ENCODE data around the gene CCR1.
"Not testable (repeated sequence)": the region's sequence is repeated elsewhere in the genome, so short reads cannot be mapped to it uniquely, and the experiment has no call there.

The CCR1 gene

DNA sequence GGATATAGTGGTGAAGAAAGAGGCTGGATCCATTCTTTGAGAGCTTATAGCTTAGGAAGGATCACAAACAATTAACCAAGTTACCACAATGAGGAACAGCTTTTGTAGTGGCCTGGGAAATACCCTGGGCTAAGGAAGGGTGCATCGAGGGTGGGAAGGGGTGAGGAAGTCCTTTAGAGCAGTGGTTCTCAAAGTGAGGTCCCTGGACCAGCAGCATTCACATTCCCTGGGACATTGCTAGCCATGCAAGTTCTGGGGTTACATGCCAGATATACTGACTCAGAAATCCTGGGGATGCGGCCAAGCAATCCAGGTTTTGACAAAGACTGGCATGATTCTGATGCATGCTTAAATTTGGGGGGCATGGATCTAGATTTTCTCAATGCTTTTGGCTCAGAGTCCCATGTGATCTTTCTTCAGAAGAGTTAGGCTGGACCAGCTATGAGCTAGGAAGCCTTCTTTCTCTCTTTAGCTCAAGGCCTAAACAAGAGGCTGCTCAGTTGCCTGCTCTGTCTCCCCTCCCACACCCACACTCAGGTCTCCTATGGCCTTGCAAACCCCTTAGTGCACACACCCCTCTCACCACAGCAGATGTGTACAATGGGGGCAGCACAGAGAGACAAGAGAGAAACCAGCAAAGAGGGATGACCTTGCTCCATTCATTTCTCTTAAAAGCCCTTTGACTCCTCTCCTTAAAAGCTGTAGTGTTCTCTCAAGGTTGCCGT lies 1.8 kb upstream of the CCR1 start:
- no peak for DNase-seq

DNA sequence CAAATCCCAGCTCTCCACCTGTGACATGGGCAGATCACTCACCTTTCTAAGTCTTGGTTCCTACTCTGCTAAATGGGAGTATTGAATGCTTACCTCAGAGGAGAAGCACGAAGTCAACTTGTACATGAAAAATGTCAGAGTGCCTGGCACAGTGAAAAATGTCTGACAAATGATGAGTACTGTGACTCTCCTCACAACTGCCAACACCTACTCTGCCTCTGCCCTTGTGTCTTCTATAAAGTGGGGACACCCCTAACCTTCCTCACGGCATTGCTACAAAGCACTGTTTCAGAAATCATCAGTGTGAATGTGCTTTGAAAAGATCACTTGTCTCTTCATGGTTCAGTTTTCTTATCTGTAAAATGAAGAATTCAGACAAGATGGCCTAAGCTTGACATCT lies 940 bp upstream of the CCR1 start:
- no peak for DNase-seq

GRCh38 chr3:46207514-46207913 lies 599 bp downstream of the CCR1 start:
- not testable (repeated sequence) for DNase-seq

DNA sequence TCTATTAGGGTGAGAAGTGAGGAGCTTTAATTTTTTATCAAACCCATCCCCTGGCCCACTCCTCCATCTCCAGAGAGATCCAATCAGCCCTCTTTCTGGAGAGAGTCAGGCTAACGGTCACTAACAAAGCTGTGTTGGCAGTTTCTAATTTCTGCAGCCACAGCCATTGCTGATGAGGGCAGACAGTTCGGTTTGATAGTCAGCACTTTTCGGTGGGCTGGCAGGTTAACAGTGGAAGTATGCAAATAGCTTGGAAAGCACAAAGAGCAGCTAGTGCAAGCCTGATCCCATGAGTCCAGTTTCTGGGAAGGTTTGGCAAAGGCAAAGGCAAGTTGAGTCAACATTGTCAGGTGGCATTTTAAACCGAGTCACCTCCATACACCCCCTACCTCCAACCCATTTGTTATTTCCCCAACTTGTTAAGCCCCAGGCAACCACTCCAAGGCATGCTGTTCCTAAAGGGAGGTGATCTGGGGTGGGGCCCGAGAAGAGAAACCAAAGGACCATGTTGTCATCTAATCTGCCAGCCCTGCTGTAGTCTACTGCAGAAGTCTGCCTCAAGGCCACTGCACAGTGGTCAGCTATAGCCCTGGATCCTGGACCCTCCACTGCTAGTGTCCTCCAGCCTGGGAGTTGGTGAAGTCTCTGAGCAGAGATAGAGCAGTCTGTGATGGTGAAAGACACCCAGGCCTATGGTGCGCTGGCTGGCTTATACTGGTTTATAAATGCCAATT lies 1.7 kb downstream of the CCR1 start:
- DNase-seq: no peak

DNA sequence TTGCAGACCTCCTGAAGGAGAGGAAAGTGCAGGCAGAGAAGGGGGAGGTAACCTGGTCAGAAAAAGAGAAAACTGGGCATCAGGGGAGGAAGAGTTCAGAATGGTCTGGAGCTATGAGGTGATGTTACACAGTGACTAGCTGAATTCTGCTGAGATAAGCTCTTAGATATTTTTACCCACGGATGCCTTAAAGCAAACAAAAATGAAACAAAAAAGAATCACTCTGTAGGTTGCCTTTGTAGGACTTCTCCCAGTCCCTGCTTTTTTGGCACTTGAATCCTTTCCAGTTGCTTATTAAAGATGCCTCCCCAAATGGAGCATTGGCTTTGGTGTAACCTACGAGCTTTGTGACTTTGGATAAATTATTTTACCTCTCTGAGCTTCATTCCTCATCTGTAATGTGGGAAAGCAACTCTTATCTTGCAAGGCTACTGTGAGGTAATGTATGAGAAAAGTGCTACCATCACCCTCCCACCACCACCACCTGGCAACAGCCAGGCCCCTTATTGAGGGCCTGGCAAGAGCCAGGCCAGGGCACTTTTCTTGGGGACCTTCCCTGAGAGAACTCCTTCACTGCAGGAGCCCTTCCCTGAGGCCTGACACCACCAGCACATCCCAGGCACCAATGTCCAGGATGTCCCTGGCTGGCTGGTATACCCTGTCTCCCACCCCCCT lies 2.7 kb downstream of the CCR1 start:
- no peak for DNase-seq

GRCh38 chr3:46203681-46204080 lies 4.4 kb downstream of the CCR1 start:
- DNase-seq: no peak

GRCh38 chr3:46202535-46202934 lies 5.6 kb downstream of the CCR1 start:
- DNase-seq: no peak

- DNase-seq: no peak
Measured at GRCh38 chr3:46200790-46201189, 7.3 kb downstream of the CCR1 start.

DNA sequence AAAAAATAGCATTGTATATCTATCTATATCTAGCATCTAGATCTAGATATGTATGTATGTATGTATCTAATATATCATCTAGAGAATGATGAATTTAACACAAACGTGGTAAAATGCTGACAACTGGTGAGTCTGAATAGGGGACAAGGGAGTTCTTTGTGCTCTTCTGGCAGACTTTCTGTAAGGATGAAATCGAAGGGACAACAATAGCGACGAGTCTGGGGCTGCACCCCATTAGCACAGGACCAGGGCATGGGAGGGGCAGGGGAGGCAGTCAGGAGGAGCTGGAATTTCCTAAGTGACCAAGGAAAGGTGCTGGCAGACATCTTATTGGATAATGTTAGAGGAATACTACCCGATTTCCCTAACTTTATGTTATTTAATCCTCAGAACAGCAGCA lies 7.9 kb downstream of the CCR1 start:
- no peak for DNase-seq

GRCh38 chr3:46196261-46196957 lies 11.7 kb downstream of the CCR1 start:
- no peak for DNase-seq

GRCh38 chr3:46194868-46195553 lies 13.1 kb downstream of the CCR1 start:
- DNase-seq: no peak

GRCh38 chr3:46193436-46193835 lies 14.7 kb downstream of the CCR1 start:
- DNase-seq: no peak

DNA sequence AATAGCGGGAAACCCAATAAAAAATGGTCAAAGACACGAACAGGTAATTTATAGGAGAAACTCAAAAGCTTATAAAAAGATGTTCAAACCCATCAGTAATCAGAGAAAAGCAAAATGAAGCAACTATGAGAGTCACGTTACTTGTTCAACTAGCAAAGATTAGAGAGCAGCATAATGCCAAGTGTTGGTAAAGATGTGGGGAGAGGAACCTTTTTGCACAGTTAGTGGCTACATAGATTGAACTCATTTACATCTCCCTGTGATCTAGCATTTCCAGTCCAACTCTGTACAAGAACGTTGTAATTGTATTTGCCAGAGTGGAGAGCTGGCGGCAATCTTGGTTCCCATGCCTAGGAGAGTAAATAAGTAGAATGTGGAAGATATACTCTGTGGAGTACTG lies 15.2 kb downstream of the CCR1 start:
- DNase-seq: no peak

DNA sequence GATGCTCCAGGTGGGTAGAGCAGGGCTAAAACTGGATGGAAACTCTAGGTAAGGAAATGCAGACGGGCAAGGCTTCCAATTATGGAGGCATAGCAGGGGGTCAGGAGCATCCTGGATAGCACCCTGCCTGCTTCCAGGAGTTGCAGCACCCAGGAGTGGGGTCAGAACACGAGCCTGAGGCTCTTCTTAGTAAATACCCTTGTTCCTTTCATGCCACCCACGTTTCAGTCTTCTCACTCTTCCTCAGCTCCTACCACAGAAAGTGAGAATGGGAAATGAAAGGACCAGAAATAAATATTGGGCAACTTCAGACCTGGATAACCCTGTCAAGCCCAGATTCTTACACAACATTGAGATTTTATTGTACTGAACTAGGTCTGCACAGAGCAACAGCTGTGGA lies 16.4 kb downstream of the CCR1 start:
- no peak for DNase-seq

- DNase-seq: no peak
Measured at GRCh38 chr3:46188708-46189107, 19.4 kb downstream of the CCR1 start.

- DNase-seq: no peak
Measured at GRCh38 chr3:46187876-46188275, 20.2 kb downstream of the CCR1 start.

GRCh38 chr3:46187341-46187700 lies 20.8 kb downstream of the CCR1 start:
- DNase-seq: no peak

GRCh38 chr3:46186471-46187340 lies 21.4 kb downstream of the CCR1 start:
- DNase-seq: no peak

DNA sequence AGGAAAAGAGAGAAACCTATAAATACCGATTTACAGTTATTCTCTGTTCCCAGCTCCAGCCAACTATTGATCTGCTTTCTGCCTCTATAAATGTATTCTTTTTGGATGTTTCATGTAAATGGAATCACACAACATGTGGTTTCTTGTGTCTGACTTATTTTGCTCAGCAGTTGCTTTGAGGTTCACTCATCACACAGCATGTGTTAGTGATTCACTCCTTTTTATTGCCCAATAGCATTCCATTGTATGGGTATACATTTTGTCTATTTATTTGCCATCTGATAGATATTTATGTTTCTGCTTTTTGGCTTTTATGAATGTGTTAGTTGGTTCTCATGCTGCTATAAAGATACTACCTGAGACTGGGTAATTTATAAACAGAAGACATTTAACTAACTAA lies 23.6 kb downstream of the CCR1 start:
- no peak for DNase-seq

DNA sequence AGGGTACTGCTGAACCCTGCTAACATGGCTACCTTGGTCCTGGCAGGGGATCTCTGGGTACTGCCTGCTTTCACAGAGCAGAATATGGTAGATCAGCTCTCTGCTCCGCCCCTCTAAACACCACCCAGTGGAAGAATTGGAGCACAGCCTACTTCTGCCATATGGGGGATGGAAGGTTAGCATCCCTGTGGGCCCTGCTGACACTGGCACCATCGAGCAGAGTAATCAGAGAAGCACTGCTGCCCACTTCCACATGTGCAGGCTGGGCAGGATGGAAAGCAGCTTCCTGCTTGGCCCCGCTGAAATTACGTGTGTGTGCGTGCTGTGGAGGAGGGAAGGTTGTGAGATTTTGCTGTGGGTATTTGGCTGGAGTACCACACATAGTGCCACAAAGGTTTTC lies 24.8 kb downstream of the CCR1 start:
- DNase-seq: no peak

GRCh38 chr3:46168583-46169345 lies 39.3 kb downstream of the CCR1 start:
- DNase-seq: no peak

All from stimulated activated CD4-positive, alpha-beta T cell treated with anti-CD3 and anti-CD28 coated beads, Interleukin-15, amount 100 ng/mL, for 24 hours (primary cell).